H9 (cell line): ENCODE results near the gene PLEKHA4. TPM values are rescaled to one million over a fixed set of nuclear protein-coding genes. Genes with fewer than 3 reads are reported as not detected.

ENCODE experiments used
- DNase-seq: peaks from one replicate; pipeline ENCODE4 v3.0.0-alpha.2; 2017
- H2AFZ ChIP-seq: one replicate; pipeline ENCODE4 v1.6.1; 2013; ENCODE audit warnings: mild to moderate bottlenecking, low read length, control low read depth, moderate library complexity
- H2AK5ac ChIP-seq: 2 replicates; pipeline ENCODE4 v1.6.1; 2013; ENCODE audit warnings: low read length, control low read depth, mixed read lengths; ENCODE audit not compliant: insufficient read length
- H2BK120ac ChIP-seq: one replicate; pipeline ENCODE4 v1.6.1; 2013; ENCODE audit warnings: low read depth, mild to moderate bottlenecking, low read length, control low read depth, inconsistent platforms; ENCODE audit not compliant: poor library complexity, severe bottlenecking
- H2BK12ac ChIP-seq: 2 replicates; pipeline ENCODE4 v1.6.1; 2013; ENCODE audit warnings: low read length, control low read depth, mixed read lengths, low read depth; ENCODE audit not compliant: insufficient read length
- H2BK15ac ChIP-seq: 2 replicates; pipeline ENCODE4 v1.6.1; 2013; ENCODE audit warnings: low read depth, low read length, control low read depth
- H2BK20ac ChIP-seq: one replicate; pipeline ENCODE4 v1.6.1; 2013; ENCODE audit warnings: low read depth, mild to moderate bottlenecking, low read length, control low read depth, inconsistent platforms; ENCODE audit not compliant: poor library complexity, severe bottlenecking
- H2BK5ac ChIP-seq: 2 replicates; pipeline ENCODE4 v1.6.1; 2013; ENCODE audit warnings: low read length, control low read depth, mixed read lengths; ENCODE audit not compliant: insufficient read length
- H3K14ac ChIP-seq: 2 replicates; pipeline ENCODE4 v1.6.1; 2013; ENCODE audit warnings: low read length, control low read depth; ENCODE audit not compliant: insufficient read depth
- H3K18ac ChIP-seq: 2 replicates; pipeline ENCODE4 v1.6.1; 2013; ENCODE audit warnings: low read depth, mild to moderate bottlenecking, mixed read lengths, low read length, control low read depth; ENCODE audit not compliant: insufficient read length
- H3K23ac ChIP-seq: 2 replicates; pipeline ENCODE4 v1.6.1; 2013; ENCODE audit warnings: low read length, control low read depth, mixed read lengths, low read depth; ENCODE audit not compliant: insufficient read length
- H3K23me2 ChIP-seq: 2 replicates; pipeline ENCODE4 v1.6.1; 2013; ENCODE audit warnings: low read depth, mild to moderate bottlenecking, mixed read lengths, low read length, control low read depth; ENCODE audit not compliant: insufficient read length, poor library complexity, severe bottlenecking
- H3K27ac ChIP-seq: 2 replicates; pipeline ENCODE4 v1.5.1; 2013; ENCODE audit warnings: low read length, control low read depth, mixed read lengths, low read depth; ENCODE audit not compliant: insufficient read length
- H3K27me3 ChIP-seq: 2 replicates; pipeline ENCODE4 v1.6.1; 2013; ENCODE audit warnings: low read length, control low read depth, inconsistent platforms; ENCODE audit not compliant: insufficient read depth
- H3K4ac ChIP-seq: 2 replicates; pipeline ENCODE4 v1.6.1; 2013; ENCODE audit warnings: low read depth, mild to moderate bottlenecking, control low read depth, inconsistent platforms, low read length, moderate library complexity
- H3K4me1 ChIP-seq: 2 replicates; pipeline ENCODE4 v1.6.1; 2013; ENCODE audit warnings: low read length, control low read depth, inconsistent platforms; ENCODE audit not compliant: insufficient read depth
- H3K4me2 ChIP-seq: 2 replicates; pipeline ENCODE4 v1.6.1; 2013; ENCODE audit warnings: low read length, control low read depth, mixed read lengths; ENCODE audit not compliant: insufficient read length, insufficient read depth
- H3K56ac ChIP-seq: 2 replicates; pipeline ENCODE4 v1.6.1; 2013; ENCODE audit warnings: low read depth, mild to moderate bottlenecking, mixed read lengths, low read length, control low read depth; ENCODE audit not compliant: insufficient read length
- H3K79me1 ChIP-seq: 2 replicates; pipeline ENCODE4 v1.6.1; 2013; ENCODE audit warnings: low read depth, mild to moderate bottlenecking, moderate library complexity, low read length, control low read depth, inconsistent platforms; ENCODE audit not compliant: insufficient read depth, poor library complexity, severe bottlenecking
- H3K79me2 ChIP-seq: 2 replicates; pipeline ENCODE4 v1.6.1; 2013; ENCODE audit warnings: low read length, control low read depth, inconsistent platforms; ENCODE audit not compliant: insufficient read depth
- H3K9ac ChIP-seq: 2 replicates; pipeline ENCODE4 v1.6.1; 2013; ENCODE audit warnings: low read length, control low read depth, mixed read lengths; ENCODE audit not compliant: insufficient read length; ENCODE audit errors: extremely low read depth
- H3K9me3 ChIP-seq: one replicate; pipeline ENCODE4 v1.6.1; 2013; ENCODE audit warnings: low read depth, low read length, inconsistent platforms; ENCODE audit not compliant: control insufficient read depth
- H3T11ph ChIP-seq: one replicate; pipeline ENCODE4 v1.6.1; 2013; ENCODE audit warnings: mild to moderate bottlenecking, low read length, control low read depth, inconsistent platforms
- H4K20me1 ChIP-seq: one replicate; pipeline ENCODE4 v1.6.1; 2013; ENCODE audit not compliant: control insufficient read depth, insufficient read length, insufficient read depth
- H4K5ac ChIP-seq: 2 replicates; pipeline ENCODE4 v1.6.1; 2013; ENCODE audit warnings: low read depth, mild to moderate bottlenecking, mixed read lengths, low read length, control low read depth; ENCODE audit not compliant: insufficient read length
- H4K8ac ChIP-seq: replicated peaks from 2 replicates; pipeline ENCODE4 v1.6.1; 2013; ENCODE audit warnings: low read length, control low read depth, mixed read lengths, low read depth; ENCODE audit not compliant: insufficient read length
- H4K91ac ChIP-seq: 2 replicates; pipeline ENCODE4 v1.6.1; 2013; ENCODE audit warnings: low read depth, mild to moderate bottlenecking, moderate library complexity, mixed read lengths, low read length, control low read depth; ENCODE audit not compliant: insufficient read length
- H3K27ac Mint-ChIP-seq, 3 experiments: 2 replicates in 2 of 3; 3 replicates in 1 of 3; pipeline ENCODE4 v1.8.0; 2020 to 2021; ENCODE audit warnings: mixed read lengths in 3 of 3, mild to moderate bottlenecking in 1 of 3, moderate library complexity in 1 of 3
- H3K27me3 Mint-ChIP-seq: 2 replicates; pipeline ENCODE4 v1.8.0; 2021; ENCODE audit warnings: low read depth, mild to moderate bottlenecking, moderate library complexity, mixed read lengths
- H3K36me3 Mint-ChIP-seq, 3 experiments: 2 replicates in 2 of 3; 3 replicates in 1 of 3; pipeline ENCODE4 v1.8.0; 2020 to 2021; ENCODE audit warnings: low read depth in 3 of 3, mixed read lengths in 3 of 3; ENCODE audit not compliant: insufficient read depth in 1 of 3
- H3K4me1 Mint-ChIP-seq, 2 experiments: 2 replicates each; pipeline ENCODE4 v1.8.0; 2020; ENCODE audit warnings: mixed read lengths in 2 of 2
- H3K4me3 Mint-ChIP-seq, 2 experiments: 2 replicates in 1 of 2; 3 replicates in 1 of 2; pipeline ENCODE4 v1.8.0; 2020 to 2021; ENCODE audit warnings: mild to moderate bottlenecking in 2 of 2, mixed read lengths in 2 of 2, moderate library complexity in 1 of 2
- H3K9me3 Mint-ChIP-seq, 2 experiments: 2 replicates in 1 of 2; 3 replicates in 1 of 2; pipeline ENCODE4 v1.8.0; 2020; ENCODE audit warnings: mild to moderate bottlenecking in 2 of 2, mixed read lengths in 2 of 2, moderate library complexity in 1 of 2
- CTCF ChIP-seq: fragments of 200-600 bp; sonication (generic); conservative IDR thresholded peaks from 3 replicates; pipeline ENCODE4 v1.8.0; 2021; ENCODE audit warnings: antibody characterized with exemption, mild to moderate bottlenecking
- WGBS: extraction: QIAGEN DNeasy Blood & Tissue Kit; methylation state at CpG from one replicate; pipeline ENCODE4 v1.1.7; 2013; ENCODE audit warnings: missing lambda C conversion rate, low lambda C conversion rate, mixed read lengths; ENCODE audit not compliant: insufficient read length; ENCODE audit errors: extremely low coverage; 5-methylcytosine and 5-hydroxymethylcytosine counted together
- total RNA-seq: library from RNA; stranded (reverse); gene quantifications from 2 replicates; pipeline ENCODE4 v1.2.1, GENCODE V29; 2021

Gene PLEKHA4
- total RNA-seq, 1 experiment from 2014 or later = 15.3 TPM

GRCh38 chr19:48844472-48844871 is 23.9 kb downstream of the PLEKHA4 start:
- 0 out of 7 replicates have a peak overlapping the region, but pooled peaks of 1 of the 3 experiments have one; percentile 36 for H3K27ac Mint-ChIP-seq
- peaks cover 4 to 27% (median 23%) of the 10 kb centered on the region in 3 experiments for H3K36me3 Mint-ChIP-seq
- Histone ChIP-seq H3K79me1 (no peaks in the 10 kb centered on the region), H3K27me3 (no peaks in the 10 kb centered on the region), H3K9ac (no peak overlapping the region), H3K4me1 (no peaks in the 10 kb centered on the region), H2BK120ac (no peak overlapping the region), H3K56ac (no peak overlapping the region), H4K20me1 (no peaks in the 10 kb centered on the region), H2BK12ac (no peak overlapping the region), H3K4me2 (no peak overlapping the region), H3K23me2 (no peaks in the 10 kb centered on the region), H3K23ac (no peak overlapping the region), H3K18ac (no peak overlapping the region), H3K14ac (no peak overlapping the region), H2BK20ac (no peak overlapping the region), H2AK5ac (no peak overlapping the region), H2BK5ac (no peak overlapping the region), H2AFZ (no peak overlapping the region), H4K5ac (no peak overlapping the region), H3K4ac (no peak overlapping the region), H3K27ac (no peak overlapping the region), H2BK15ac (no peak overlapping the region), H3K79me2 (no peaks in the 10 kb centered on the region), H4K91ac (no peak overlapping the region), H4K8ac (no peak overlapping the region), H3K9me3 (no peaks in the 10 kb centered on the region), H3T11ph (no peak overlapping the region)
- H3K4me3 Mint-ChIP-seq = no peak overlapping the region
- peak; percentile 64 for DNase-seq
- 0 out of 3 replicates have a peak, but pooled peaks have one; percentile 22 for TF ChIP-seq CTCF
- peaks cover 4 to 8% of the 10 kb centered on the region in 2 experiments for H3K4me1 Mint-ChIP-seq
- no peaks in the 10 kb centered on the region for H3K9me3 Mint-ChIP-seq
- WGBS = no CpG with 5 or more reads among the region's 2 CpGs
- H3K27me3 Mint-ChIP-seq = no peaks in the 10 kb centered on the region
